Motor neuron (in vitro differentiated cells): Measurements from ENCODE around the gene CUL2. TPM values are rescaled to one million over a fixed set of nuclear protein-coding genes. Genes with fewer than 3 reads are reported as not detected.
A peak's percentile ranks its signal among the peaks of the same experiment; 100 is the strongest.
"Not testable (repeated sequence)": the region's sequence is repeated elsewhere in the genome, so short reads cannot be mapped to it uniquely, and the experiment has no call there.

Source experiments
- ATAC-seq, 8 experiments: fragments of 200-7000 bp; cut with Tn5 transposase; replicated peaks in 6 of 8; 2 replicates each; pipeline ENCODE4 v1.8.0; 2021; ENCODE audit warnings: mild to moderate bottlenecking in 8 of 8, moderate library complexity in 8 of 8
- H3K27ac ChIP-seq, 2 donors: fragments of 250-450 bp; sonication (Bioruptor Pico); 2 replicates each; pipeline ENCODE4 v1.9.0; 2021; ENCODE audit warnings: antibody characterized with exemption in 2 of 2, mild to moderate bottlenecking in 2 of 2, moderate library complexity in 1 of 2
- H3K4me1 ChIP-seq, 2 donors: fragments of 250-450 bp; sonication (Bioruptor Pico); replicated peaks in 1 of 2; 2 replicates each; pipeline ENCODE4 v1.6.1; 2021; ENCODE audit warnings: antibody characterized with exemption in 2 of 2, mild to moderate bottlenecking in 2 of 2, moderate library complexity in 1 of 2
- H3K4me3 ChIP-seq, 5 donors: fragments of 250-450 bp; sonication (Bioruptor Pico); 2 replicates each; pipeline ENCODE4 v1.9.0; 2021; ENCODE audit warnings: antibody characterized with exemption in 5 of 5, mild to moderate bottlenecking in 5 of 5, moderate library complexity in 4 of 5
- WGBS, 10 experiments: fragments of 450-650 bp; shearing (Covaris generic); methylation state at CpG; one replicate each; pipeline ENCODE4 v1.0.0; 2022; 5-methylcytosine and 5-hydroxymethylcytosine counted together
- in situ Hi-C, 9 experiments: fragments of 400-800 bp; cut with MboI; loops; one replicate each; pipeline ENCODE4 v1.15.0; 2021; ENCODE audit warnings: low sequenced_read_pairs in 9 of 9, low pct_unique_long_range_greater_than_20kb in 2 of 9; ENCODE audit not compliant: unreplicated experiment in 9 of 9
- total RNA-seq, 8 experiments: library from RNA; unstranded; fragments of 300-600 nt; gene quantifications; 2 replicates each; pipeline versions ENCODE4 v1.2.3 to v1.2.4, GENCODE V29; 2022

CUL2 gene
- total RNA-seq, 8 experiments from 2014 or later = 19.9 to 35.5 (median 30.2) TPM

DNA sequence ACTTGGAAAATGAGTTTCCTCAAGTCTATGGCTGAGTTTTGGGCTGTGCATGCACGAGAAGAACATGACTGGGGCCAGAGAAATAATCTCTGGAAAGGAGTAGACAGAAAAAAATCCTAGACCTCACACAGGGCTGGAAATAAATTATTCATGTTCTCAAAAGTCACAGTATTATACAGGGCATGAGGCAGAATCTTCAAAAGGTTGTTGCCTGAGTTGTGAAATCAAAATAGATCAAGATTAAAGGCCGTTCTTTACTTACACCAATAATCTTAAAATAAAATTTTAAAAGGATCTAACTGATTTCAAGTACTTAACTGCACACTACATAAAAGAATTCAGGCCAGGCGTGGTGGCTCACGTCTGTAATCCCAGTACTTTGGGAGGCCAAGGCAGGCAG is 22.4 kb upstream of the CUL2 start:
- Histone ChIP-seq H3K4me3 (no peak overlapping the region), H3K27ac (no peak overlapping the region), H3K4me1 (no peaks in the 10 kb centered on the region)
- ATAC-seq = no peak
- in situ Hi-C loops = loop anchor here in 2 of 9 experiments (25.0 kb wide), 1 partner anchor 100 kb away; no protein-coding TSS in a partner anchor
- WGBS, 10 experiments = 40 to 100% (median 87%) methylated on average over 1 to 4 of the region's 4 CpGs; no CpG with 5 or more reads in 1 of the 10 experiments

DNA sequence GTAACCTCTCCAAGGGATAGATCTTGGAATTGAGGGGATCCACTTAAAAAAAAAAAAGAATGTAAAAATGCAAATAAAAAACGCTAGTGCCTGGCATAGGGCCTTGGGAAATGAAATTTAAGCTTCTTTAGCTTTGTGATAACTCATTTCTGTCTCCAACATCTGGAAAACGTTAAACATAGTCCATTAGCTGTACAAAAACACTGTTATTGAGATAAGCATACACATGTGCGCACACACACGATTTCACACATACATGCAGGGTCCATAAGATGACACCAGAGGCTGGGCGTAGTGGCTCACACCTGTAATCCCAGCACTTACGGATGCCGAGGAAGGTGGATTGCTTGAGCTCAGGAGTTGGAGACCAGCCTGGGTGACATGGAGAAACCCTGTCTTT is 13.7 kb upstream of the CUL2 start:
- WGBS, 10 experiments = 35 to 100% (median 79%) methylated on average over 2 to 7 of the region's 7 CpGs

DNA sequence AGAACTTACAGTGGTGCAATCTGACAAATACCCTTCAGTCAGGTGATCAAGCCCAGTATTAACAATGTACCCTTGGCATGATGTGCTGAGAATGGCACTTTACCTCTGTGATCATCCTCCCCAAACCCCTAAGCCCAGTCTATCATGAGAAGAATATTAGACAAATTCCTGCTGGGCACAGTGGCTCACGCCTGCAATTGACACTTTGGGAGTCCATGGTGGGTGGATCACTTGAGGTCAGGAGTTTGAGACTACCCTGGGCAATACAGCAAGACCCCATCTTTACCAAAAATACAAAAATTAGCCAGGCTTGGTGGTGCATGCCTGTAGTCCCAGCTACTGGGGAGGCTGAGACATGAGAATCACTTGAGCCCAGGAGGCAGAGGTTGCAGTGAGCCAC is 7.4 kb upstream of the CUL2 start:
- ATAC-seq = no peak
- WGBS, 10 experiments = 86 to 100% (median 94%) methylated on average over 1 of the region's 1 CpG; no CpG with 5 or more reads in 6 of the 10 experiments
- Histone ChIP-seq H3K4me3 (no peak overlapping the region), H3K27ac (no peak overlapping the region), H3K4me1 (no peaks in the 10 kb centered on the region)
- in situ Hi-C loops = no loop called here

More for the DNA sequence above, 13.7 kb upstream of the CUL2 start:
- no peak for ATAC-seq
- in situ Hi-C loops = loop anchor here in 2 of 9 experiments (25.0 kb wide), 1 partner anchor 108 kb away; no protein-coding TSS in a partner anchor
- no peak overlapping the region for H3K4me3 ChIP-seq
- H3K4me1 ChIP-seq = no peaks in the 10 kb centered on the region
- H3K27ac ChIP-seq = no peak overlapping the region

DNA sequence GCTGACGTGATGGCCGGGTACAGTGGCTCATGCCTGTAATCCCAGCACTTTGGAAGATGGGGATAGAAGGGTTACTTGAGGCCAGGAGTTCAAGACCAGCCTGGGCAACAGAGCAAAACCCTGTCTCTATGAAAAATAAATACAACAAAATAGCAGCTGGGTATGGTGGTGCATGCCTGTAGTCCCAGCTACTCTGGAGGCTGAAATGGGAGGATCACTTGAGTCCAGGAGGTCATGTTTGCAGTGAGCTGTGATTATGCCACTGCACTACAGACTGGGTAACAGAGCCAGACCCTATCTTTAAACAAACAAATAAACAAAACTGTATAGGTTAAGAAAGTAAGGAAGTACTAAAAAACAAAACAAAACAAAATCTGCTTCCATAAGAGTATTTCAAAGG is 6.2 kb upstream of the CUL2 start:
- H3K4me1 ChIP-seq = peaks cover 0 to under 1% of the 10 kb centered on the region in 2 donors
- ATAC-seq = no peak
- H3K4me3 ChIP-seq = no peak overlapping the region
- WGBS, 10 experiments = 75 to 100% (median 97%) methylated on average over 1 to 2 of the region's 2 CpGs; no CpG with 5 or more reads in 2 of the 10 experiments
- no peak overlapping the region for H3K27ac ChIP-seq
- in situ Hi-C loops = no loop called here

DNA sequence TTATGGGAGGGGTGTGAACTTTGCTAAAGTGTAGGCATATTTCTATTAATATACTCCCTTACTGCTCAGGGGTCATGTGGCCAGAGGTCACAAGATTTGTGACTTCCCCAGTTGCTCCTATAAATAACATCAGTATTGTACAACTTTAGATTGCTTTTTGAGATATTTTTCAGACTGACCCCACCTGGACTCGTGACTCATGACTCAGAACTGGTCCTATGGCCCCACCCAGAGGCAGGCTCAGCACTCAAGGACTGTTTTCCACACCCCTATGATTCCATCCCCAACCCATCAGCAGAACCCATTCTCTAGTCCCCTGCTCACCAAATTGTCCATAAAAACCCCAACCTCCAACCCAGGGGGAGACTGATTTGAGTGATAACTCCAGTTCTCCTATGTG is 2.7 kb upstream of the CUL2 start:
- no peak for ATAC-seq
- H3K27ac ChIP-seq = no peak overlapping the region
- in situ Hi-C loops = no loop called here
- 0 to 89% (median 60%) methylated on average over 1 of the region's 1 CpG; no CpG with 5 or more reads in 7 of the 10 experiments for WGBS, 10 experiments
- peaks cover 13 to 15% of the 10 kb centered on the region in 2 donors for H3K4me1 ChIP-seq
- no peak overlapping the region for H3K4me3 ChIP-seq

DNA sequence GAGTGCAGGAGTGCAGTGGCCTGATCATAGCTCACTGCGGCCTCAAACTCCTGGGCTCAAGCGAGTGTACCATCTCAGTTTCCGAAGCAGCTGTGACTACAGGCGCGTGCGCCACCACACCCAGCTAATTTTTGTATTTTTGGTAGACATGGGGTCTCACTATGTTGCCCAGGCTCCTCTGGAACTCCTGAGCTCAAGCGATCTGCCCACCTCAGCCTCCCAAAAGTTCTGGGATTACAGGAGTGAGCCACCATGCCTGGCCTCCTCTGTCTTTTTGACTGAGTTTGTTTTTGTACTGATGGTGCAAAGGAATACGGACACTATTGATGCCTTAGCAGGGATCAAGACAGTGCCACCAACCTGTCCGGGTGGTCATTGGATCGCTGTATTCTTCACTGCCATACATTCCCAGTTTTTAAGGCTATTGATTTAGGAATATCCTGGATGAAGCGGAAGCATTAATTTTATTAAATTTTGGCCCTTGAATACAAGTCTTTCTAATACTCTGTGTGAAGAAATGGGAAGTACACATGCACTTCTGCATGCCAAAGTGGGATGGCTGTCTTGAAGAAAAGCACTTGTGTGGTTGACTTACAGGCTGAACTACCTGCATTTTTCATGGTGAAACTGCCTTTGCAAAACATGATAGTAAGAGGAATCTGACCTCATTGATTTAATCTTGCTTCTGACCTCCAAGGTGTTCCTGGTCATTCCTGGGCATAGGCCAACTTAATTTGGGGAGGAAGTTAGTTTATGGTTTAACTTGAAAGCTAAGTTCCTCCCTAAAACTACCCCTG is 2.1 kb upstream of the CUL2 start:
- H3K4me3 ChIP-seq = no peak overlapping the region
- in situ Hi-C loops = no loop called here
- peaks cover 13 to 15% of the 10 kb centered on the region in 2 donors for H3K4me1 ChIP-seq
- ATAC-seq = no peak
- no peak overlapping the region for H3K27ac ChIP-seq
- WGBS, 10 experiments = 82 to 100% (median 92%) methylated on average over 2 to 10 of the region's 11 CpGs

DNA sequence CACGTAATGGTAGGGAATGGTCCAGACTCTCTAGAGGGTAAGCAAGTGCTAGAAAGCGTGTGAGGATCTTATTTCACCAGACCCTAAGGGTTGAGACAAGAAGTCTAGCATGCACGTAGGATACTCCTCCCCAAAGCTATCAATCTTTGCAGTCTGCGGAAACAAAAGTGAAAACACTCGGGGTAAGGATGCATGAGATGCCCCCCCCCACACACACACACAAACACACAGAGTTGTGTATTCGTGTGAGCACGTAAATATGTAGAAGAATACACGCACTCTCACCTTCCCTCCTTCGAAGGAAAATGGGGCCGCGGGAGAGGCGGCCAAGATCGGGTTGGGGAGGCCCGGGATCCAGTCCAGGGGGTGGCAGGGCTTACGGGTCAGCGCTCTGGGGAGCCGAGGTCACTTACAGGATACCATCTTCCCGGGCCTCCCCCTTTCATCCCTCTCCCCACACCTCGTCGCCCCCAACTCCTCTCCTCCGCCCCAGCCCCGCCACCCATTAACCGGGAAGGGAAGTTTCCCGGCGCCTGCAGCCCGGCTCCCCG is 455 bp downstream of the CUL2 start:
- H3K27ac ChIP-seq = peak overlapping the region; percentile 97 to 98
- WGBS, 10 experiments = 0 to 8% (median 0%) methylated on average over 1 to 10 of the region's 27 CpGs; no CpG with 5 or more reads in 3 of the 10 experiments
- in situ Hi-C loops = no loop called here

DNA sequence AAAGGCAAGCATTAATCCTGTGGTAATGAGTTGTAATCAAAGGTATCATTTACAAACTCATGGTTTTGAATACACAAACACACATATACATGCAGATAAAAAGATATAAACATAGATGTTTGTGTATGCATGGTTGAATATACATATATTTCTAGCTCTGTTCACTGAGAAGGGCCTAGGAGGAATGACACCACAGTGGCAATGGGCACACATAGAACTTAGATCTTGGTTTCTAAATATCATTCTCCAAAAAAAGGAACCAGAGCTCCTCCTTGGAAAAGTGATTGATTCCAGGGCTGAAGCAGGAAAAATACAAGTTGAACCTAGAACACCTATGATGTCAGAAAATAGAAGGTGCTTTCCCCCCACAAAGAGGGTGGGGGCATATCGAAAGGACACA is 6.9 kb downstream of the CUL2 start:
- 70 to 100% (median 100%) methylated on average over 1 of the region's 1 CpG; no CpG with 5 or more reads in 1 of the 10 experiments for WGBS, 10 experiments

More for the DNA sequence above, 455 bp downstream of the CUL2 start:
- Histone ChIP-seq H3K4me3 (peak overlapping the region; percentile 74 to 99 (median 97)), H3K4me1 (peaks cover 13 to 15% of the 10 kb centered on the region in 2 donors)
- ATAC-seq = peak; percentile 2 to 43 (median 20)

DNA sequence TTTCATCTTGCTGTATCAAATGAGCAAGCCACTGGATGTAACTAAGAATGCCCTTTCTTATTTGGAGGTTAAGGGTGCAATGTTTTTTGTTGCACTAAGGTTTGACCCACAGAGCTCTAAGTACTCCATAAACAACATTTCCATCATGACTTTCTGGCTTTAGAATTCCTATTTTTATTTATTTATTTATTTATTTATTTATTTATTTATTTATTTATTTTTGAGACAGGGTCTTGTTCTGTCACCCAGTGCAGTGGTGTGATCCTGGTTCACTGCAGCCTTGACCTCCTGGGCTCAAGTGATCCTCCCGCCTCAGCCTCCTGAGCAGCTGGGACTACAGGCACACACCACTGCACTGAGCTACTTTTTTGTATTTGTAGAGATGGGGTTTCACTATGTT is 9.9 kb downstream of the CUL2 start:
- 100% methylated on average over 1 of the region's 1 CpG; no CpG with 5 or more reads in 5 of the 10 experiments for WGBS, 10 experiments

More for the DNA sequence above, 6.9 kb downstream of the CUL2 start:
- in situ Hi-C loops = no loop called here
- H3K4me1 ChIP-seq = no peaks in the 10 kb centered on the region
- ATAC-seq = no peak
- H3K27ac ChIP-seq = no peak overlapping the region
- no peak overlapping the region for H3K4me3 ChIP-seq

DNA sequence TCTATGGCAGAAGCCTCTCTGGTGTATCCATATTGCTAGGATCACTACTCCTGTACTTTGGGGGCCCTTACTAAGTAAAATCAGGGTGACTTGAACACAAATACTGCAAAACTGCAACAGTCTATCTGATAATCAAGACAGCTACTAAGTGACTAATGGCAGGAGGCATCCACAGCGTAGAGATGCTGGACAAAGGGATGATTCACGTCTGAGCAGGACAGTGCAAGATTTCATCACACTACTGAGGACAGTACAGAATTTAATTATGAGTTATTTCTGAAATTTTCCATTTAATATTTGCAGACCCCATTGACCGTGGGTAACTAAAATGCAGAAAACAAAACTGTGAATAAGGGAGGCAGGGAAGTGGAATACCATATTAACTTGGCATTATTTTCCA is 10.4 kb downstream of the CUL2 start:
- no peak overlapping the region for H3K27ac ChIP-seq
- in situ Hi-C loops = no loop called here
- WGBS, 10 experiments = 20 to 100% (median 51%) methylated on average over 1 to 3 of the region's 3 CpGs; no CpG with 5 or more reads in 2 of the 10 experiments
- ATAC-seq = peak in 7 of 8 experiments; percentile 71 to 100 (median 94)
- no peaks in the 10 kb centered on the region for H3K4me1 ChIP-seq
- H3K4me3 ChIP-seq = no peak overlapping the region

More for the DNA sequence above, 9.9 kb downstream of the CUL2 start:
- H3K4me1 ChIP-seq, in situ Hi-C loops, H3K4me3 ChIP-seq, H3K27ac ChIP-seq, ATAC-seq: not testable (repeated sequence)

DNA sequence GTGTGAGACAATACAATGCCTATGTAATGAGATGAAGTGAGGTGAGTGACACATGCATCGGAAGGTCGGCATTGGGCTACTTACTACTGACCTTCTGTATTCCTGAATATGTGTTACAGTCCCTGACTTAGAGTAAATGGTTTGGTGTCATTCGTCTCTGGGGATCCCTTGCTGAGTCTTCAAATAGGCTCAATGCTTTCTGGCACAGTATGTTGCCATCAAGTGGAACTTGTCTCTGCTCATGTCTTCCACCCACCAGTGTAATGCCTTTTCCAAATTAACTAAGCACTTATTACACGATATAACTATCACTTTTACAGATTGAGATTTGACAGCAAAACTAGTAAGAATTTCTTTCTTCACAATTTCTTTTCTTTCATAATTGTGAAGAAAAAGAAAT is 10.9 kb downstream of the CUL2 start:
- WGBS, 10 experiments = 45 to 100% (median 84%) methylated on average over 1 to 4 of the region's 4 CpGs
- H3K4me1 ChIP-seq = no peaks in the 10 kb centered on the region
- peak in 3 of 8 experiments; percentile 51 to 58 (median 53) for ATAC-seq
- H3K27ac ChIP-seq = no peak overlapping the region
- in situ Hi-C loops = no loop called here
- H3K4me3 ChIP-seq = no peak overlapping the region

DNA sequence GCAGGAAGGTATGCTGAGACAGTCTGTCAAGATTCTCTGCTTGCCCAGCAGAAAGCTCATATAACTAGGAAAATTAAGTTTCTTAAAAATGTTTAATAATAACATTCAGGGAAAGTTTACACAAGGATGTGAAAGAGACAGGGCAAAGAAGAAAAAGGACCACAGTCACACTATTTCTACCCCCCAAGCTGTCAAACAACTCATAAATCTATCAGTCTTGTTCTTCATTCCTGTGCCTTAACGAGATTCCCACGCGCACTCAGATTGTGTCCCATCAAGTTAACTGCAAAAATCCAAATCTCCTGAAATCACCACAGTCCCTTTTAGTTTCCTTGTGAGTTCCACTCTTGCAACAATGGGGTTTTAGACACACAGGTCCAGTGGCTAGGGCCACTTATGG is 14.9 kb downstream of the CUL2 start:
- WGBS, 10 experiments = 76 to 100% (median 93%) methylated on average over 1 to 3 of the region's 3 CpGs; no CpG with 5 or more reads in 2 of the 10 experiments
- in situ Hi-C loops = no loop called here
- ATAC-seq = no peak
- Histone ChIP-seq H3K4me1 (no peaks in the 10 kb centered on the region), H3K27ac (no peak overlapping the region), H3K4me3 (no peak overlapping the region)

DNA sequence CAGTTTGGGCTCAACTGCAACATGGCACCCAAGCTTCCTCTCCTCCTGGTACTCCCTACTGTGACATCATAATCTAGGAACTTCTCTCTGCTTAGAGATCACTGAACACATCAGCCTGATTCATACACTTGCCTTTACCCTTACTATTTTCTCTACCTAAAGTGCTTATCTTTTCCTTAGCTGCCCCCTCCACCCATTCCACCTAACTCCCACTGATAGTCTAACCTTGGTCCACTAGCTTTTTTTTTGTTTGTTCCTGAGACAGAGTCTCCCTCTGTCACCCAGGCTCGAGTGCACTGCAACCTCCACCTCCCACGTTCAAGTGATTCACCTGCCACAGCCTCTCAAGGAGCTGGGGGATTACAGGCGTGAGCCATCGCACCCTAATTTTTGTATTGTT is 15.9 kb downstream of the CUL2 start:
- Histone ChIP-seq H3K27ac (no peak overlapping the region), H3K4me1 (no peaks in the 10 kb centered on the region), H3K4me3 (no peak overlapping the region)
- no peak for ATAC-seq
- 77 to 100% (median 97%) methylated on average over 1 to 4 of the region's 4 CpGs; no CpG with 5 or more reads in 4 of the 10 experiments for WGBS, 10 experiments
- in situ Hi-C loops = no loop called here
